ENCODE measurements around the gene HADH.

- no peak for TF ChIP-seq CTCF (IDR thresholded peaks at IDR 0.05)
- no peak for TF ChIP-seq POLR2A (IDR thresholded peaks at IDR 0.05)
Measured at GRCh38 chr4:108080747-108081146, 91.1 kb downstream of the HADH start.

Measured in heart left ventricle (tissue), 13 donors.